Measurements from ENCODE around the gene LTBR.
A peak's percentile ranks its signal among the peaks of the same experiment; 100 is the strongest.

The LTBR gene

DNA sequence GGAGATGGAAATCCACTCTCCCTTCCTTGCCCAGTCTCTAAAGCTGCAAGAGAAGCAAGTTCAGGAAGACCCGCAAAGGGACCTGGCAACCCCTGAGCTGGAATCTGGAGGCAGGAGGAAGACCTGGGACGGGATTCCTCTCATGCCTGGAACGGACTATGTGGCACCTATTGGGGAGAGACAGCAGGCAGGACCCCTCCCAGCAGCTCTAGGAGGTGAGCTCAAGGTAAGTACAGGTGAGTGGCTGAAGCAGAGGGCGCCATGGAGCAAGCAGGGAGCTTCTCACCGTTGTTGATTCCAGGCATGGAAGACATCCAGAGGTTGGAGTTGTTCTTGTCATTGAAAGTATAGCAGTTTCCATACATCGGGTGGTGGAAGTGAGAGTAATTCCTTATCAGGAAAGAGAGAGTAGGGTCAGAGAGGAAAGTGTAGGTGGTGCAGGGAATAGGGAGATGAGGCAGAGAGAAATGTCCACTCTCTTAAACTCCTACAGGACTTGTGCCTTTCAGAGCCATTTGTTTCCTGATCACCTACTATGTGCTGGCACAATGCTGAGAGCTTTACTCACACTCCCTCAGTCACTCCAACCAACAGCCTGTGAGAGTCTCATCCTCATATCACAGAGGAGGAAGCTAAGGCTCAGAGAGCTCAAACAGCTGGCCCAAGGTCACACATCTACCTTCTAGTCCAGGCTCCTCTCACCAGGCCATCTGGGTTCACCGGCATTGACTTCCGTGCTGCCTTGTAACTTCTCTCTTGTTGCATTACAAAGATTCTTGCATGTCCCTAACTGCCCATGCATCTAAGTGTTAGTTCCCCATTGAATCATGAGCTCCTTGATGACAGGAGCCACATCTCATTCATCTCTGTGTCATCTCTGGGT is 28.2 kb upstream of the LTBR start:
- Mint-ChIP-seq H3K4me3 (no peak overlapping the region), H3K4me1 (ENCODE audit: low read depth) (peaks cover 7% of the 10 kb centered on the region), H3K36me3 (ENCODE audit: low read depth) (no peaks in the 10 kb centered on the region), H3K27ac (no peak overlapping the region), H3K9me3 (no peaks in the 10 kb centered on the region), H3K27me3 (ENCODE audit: low read depth) (peaks cover 18% of the 10 kb centered on the region)
- DNase-seq (ENCODE audit: low spot score): no peak

DNA sequence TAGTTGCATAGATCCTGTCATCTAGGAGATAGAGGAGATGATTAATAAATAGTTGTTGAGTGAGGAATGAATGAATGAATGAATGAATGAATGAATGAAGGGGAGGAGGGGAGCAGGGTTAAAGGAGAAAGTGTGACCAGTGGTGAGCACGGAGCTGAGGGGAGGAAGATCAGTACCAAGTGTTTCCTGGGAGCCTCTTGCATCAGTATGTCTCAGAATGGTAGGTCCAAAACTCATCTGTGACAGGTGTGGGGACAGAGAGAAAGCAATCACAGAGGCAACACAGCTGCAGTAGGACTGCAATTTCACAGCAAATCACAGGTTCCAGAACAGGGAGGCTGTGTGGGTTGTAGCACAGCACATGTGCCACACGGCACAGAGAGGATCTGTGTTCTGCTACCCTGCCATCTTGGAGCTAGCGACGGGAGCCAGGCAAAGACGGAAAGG is 27.6 kb upstream of the LTBR start:
- Mint-ChIP-seq H3K27me3 (ENCODE audit: low read depth) (peaks cover 18% of the 10 kb centered on the region), H3K4me3 (no peak overlapping the region), H3K9me3 (no peaks in the 10 kb centered on the region), H3K27ac (no peak overlapping the region), H3K4me1 (ENCODE audit: low read depth) (peaks cover 10% of the 10 kb centered on the region), H3K36me3 (ENCODE audit: low read depth) (no peaks in the 10 kb centered on the region)
- no peak for DNase-seq (ENCODE audit: low spot score)

DNA sequence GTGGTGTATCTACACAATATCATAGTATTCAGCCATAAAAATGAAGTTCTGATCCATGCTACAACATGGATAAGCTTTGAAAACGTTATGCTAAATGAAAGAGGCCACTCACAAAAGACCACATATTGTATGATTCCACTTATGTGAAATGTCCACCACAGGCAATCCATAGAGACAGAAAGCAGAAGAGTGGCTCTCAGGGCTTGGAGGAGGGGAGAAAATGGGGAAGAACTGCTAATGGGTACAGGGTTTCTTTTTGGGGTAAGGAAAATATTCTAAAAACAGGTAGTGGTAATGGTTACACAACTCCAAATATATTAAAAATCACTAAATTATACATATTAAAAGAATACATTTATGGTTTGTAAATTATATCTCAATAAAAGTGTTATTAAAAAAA is 25.1 kb upstream of the LTBR start:
- Mint-ChIP-seq H3K36me3 (ENCODE audit: low read depth) (no peaks in the 10 kb centered on the region), H3K27me3 (ENCODE audit: low read depth) (peaks cover 18% of the 10 kb centered on the region), H3K27ac (no peak overlapping the region), H3K4me1 (ENCODE audit: low read depth) (peaks cover 13% of the 10 kb centered on the region), H3K9me3 (no peaks in the 10 kb centered on the region), H3K4me3 (no peak overlapping the region)
- DNase-seq (ENCODE audit: low spot score): no peak

DNA sequence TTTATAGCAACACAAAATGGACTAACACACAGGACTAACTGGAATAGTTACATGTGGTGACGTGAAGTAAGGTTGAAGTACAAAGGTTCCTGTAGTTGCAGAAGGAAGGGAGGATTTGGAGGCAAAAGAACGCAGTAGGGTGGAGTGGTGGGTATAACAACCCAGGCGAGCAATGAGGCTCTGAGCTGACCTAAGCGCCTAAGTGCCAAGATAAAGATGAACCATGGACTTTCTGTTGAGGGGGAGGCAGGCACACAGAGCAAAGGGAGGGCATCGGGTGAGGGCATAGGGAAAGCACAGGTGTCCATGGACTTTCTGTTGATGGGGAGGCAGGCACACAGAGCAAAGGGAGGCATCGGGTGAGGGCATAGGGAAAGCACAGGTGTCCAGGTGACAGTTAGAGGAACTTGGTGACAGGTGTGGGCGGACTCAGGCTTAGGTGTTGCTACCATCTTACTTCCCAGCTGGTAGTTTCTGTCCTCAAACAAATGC is 23.8 kb upstream of the LTBR start:
- no peak overlapping the region for H3K4me3 Mint-ChIP-seq
- peaks cover 16% of the 10 kb centered on the region for H3K4me1 Mint-ChIP-seq (ENCODE audit: low read depth)
- H3K36me3 Mint-ChIP-seq (ENCODE audit: low read depth): no peaks in the 10 kb centered on the region
- DNase-seq (ENCODE audit: low spot score): no peak
- peaks cover 15% of the 10 kb centered on the region for H3K27me3 Mint-ChIP-seq (ENCODE audit: low read depth)
- H3K27ac Mint-ChIP-seq: no peak overlapping the region
- H3K9me3 Mint-ChIP-seq: no peaks in the 10 kb centered on the region

DNA sequence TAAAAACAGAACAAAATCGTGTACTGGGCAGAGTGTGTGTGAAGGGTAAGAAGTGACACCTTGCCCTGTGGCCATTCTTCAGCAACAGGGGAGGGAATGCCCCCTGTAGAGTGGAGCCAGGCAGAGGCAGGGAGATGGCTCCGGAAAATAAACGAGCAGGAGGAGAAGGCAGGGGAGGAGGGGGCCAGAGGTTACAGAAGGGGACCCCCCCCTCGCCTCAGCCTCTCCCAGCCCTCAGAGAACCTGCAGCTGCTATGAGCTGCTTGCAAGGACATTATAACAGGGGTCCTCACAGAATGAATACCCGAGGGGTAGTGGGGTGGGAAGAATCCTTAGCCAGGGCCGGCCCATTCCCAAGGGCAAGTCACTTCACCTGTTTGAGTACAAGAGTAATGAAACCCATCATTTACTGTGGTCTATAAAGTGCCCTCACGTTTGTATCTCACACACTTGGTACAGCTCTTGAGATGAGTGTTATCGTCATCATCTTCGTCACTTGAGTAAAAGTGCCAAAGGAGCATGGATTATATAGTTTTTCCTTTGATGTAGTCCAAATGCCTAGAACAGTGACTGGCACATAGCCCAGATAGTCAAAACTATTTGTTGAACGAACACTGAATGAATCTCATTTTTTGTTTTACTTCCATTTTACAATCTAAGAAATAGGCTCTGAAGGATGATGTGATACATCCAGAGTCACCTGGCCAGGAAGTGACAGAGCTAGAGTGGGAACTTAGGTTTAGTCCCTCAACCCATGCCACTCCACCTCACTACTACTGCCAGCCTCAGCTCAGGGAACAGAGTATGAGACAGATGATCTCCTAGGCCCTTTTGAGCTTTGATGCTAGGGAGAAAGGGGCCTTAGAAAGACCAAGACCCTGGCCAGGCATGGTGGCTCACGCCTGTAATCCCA is 23.1 kb upstream of the LTBR start:
- Mint-ChIP-seq H3K4me3 (no peak overlapping the region), H3K27ac (no peak overlapping the region), H3K27me3 (ENCODE audit: low read depth) (peaks cover 15% of the 10 kb centered on the region)

DNA sequence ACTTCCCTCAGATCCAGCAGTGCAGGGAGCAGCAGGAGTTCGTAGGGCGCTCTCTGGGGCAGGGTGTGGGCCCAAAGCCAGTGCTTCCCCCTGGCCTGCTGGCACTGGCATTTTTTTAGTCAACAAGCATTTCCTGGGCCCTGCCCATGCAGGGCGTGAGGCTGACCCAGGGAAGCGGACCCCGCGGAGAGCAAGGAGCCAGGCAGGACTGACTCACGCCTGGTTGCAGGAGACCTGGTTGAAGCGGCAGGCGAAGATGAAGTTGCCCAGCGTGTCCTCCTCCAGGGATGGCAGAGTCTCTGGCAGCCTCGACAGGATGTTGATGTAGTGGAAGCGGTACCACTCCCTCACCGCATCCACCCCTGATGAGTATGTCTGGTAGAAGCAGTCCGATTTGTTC is 22.1 kb upstream of the LTBR start:
- DNase-seq (ENCODE audit: low spot score): no peak
- Mint-ChIP-seq H3K27ac (peak overlapping the region; percentile 60), H3K9me3 (no peaks in the 10 kb centered on the region), H3K27me3 (ENCODE audit: low read depth) (peaks cover 8% of the 10 kb centered on the region), H3K4me3 (peak overlapping the region; percentile 55), H3K4me1 (ENCODE audit: low read depth) (peaks cover 14% of the 10 kb centered on the region), H3K36me3 (ENCODE audit: low read depth) (no peaks in the 10 kb centered on the region)

More for the DNA sequence above, 23.1 kb upstream of the LTBR start:
- Mint-ChIP-seq H3K9me3 (no peaks in the 10 kb centered on the region), H3K36me3 (ENCODE audit: low read depth) (no peaks in the 10 kb centered on the region), H3K4me1 (ENCODE audit: low read depth) (peaks cover 16% of the 10 kb centered on the region)
- DNase-seq (ENCODE audit: low spot score): no peak

DNA sequence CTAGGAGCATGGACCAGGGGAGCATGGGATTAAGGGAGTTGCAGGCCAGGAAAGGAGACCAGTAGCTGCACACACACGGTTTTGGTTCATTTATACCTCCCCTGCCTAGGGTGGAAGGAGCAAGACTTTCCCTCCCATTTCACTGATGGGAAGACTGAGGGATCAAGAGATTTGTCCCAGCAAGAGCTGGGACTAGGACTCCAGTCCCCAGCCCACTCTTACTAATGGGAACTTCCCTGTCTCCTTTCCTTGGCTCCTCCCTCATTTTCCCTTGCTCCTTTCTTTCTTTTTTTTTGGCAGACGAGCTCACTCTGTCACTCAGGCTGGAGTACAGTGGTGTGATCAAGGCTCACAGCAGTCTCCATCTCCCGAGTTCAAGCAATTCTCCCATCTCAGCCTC is 21.6 kb upstream of the LTBR start:
- Mint-ChIP-seq H3K9me3 (no peaks in the 10 kb centered on the region), H3K4me1 (ENCODE audit: low read depth) (peaks cover 18% of the 10 kb centered on the region), H3K27ac (peak overlapping the region; percentile 60), H3K4me3 (peak overlapping the region; percentile 55), H3K36me3 (ENCODE audit: low read depth) (no peaks in the 10 kb centered on the region), H3K27me3 (ENCODE audit: low read depth) (peaks cover 3% of the 10 kb centered on the region)
- no peak for DNase-seq (ENCODE audit: low spot score)

DNA sequence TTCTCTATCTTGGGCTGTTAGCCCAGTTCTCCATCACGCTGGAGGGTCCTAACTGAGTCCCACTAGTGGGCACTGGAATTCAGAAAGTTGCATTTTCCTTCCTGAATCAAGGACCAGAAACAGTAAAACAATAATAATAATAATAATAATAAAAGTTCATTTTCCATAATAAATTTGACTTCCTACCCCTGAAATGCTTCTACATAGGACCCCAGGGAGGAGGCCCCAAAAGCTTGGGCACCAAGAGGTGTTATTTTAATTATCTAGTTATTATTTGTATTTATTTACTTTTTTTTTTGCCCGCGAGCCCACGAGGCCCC is 21.0 kb upstream of the LTBR start:
- Mint-ChIP-seq H3K4me3 (no peak overlapping the region), H3K36me3 (ENCODE audit: low read depth) (no peaks in the 10 kb centered on the region), H3K9me3 (no peaks in the 10 kb centered on the region), H3K27me3 (ENCODE audit: low read depth) (peaks cover 3% of the 10 kb centered on the region), H3K27ac (no peak overlapping the region), H3K4me1 (ENCODE audit: low read depth) (peaks cover 24% of the 10 kb centered on the region)
- no peak for DNase-seq (ENCODE audit: low spot score)

DNA sequence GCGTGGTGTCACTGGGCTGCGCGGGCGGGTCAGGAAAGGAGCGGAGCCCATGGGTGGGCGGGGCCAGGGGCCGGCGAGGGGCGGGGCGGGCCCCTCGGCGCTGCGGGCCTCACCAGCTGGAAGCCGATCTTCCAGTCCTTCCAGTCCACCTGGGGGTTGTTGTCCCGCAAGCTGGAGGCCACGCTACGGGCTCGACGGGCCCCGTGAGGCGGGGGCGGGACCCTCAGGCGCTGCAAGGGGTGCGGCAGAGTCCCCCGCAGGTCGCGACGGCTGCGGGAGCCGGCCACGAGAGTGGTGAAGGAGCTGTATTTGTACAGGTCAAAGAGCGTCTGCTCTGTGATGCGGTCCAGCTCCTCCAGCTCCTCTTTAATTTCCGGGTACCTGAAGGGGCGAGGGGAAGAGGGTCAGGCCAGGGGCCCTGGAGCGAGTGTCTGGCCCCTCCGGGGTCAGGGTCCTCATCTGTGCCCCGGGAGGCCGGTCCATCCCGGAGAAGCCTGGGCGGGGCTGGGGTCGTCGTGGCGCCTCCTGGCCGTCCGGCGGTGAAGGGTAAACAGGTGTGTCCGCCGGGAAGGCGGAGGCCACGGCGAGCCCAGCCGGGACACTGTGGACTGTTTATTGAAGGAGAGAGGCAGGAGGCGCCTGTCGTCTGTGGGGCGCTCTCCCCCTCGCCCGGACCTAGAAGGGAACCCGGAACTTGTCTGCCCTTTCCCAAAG is 20.5 kb upstream of the LTBR start:
- H3K36me3 Mint-ChIP-seq (ENCODE audit: low read depth): no peaks in the 10 kb centered on the region
- peak overlapping the region; percentile 62 for H3K4me3 Mint-ChIP-seq
- peak overlapping the region; percentile 73 for H3K27ac Mint-ChIP-seq
- DNase-seq (ENCODE audit: low spot score): peak; percentile 45
- no peaks in the 10 kb centered on the region for H3K9me3 Mint-ChIP-seq
- peaks cover 27% of the 10 kb centered on the region for H3K4me1 Mint-ChIP-seq (ENCODE audit: low read depth)
- H3K27me3 Mint-ChIP-seq (ENCODE audit: low read depth): peaks cover 3% of the 10 kb centered on the region

DNA sequence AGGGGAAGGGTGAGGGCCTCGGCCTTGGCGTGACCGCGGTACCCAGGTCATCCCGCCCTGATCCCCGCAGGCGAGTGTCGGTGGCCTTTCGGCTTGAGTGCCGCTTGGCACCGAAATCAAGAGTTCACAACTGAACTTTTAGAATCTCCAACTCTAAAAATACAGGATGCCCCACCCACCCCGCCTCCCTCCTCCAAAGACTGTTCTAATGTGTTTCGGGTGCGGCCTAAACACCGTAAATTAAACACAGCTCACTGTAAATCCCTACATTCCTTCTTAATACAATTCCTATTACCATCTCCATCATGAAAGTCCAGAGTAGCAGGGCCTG is 20.0 kb upstream of the LTBR start:
- Mint-ChIP-seq H3K27ac (peak overlapping the region; percentile 73), H3K9me3 (no peaks in the 10 kb centered on the region), H3K27me3 (ENCODE audit: low read depth) (peaks cover 3% of the 10 kb centered on the region), H3K4me3 (peak overlapping the region; percentile 62), H3K4me1 (ENCODE audit: low read depth) (peaks cover 31% of the 10 kb centered on the region), H3K36me3 (ENCODE audit: low read depth) (no peaks in the 10 kb centered on the region)
- no peak for DNase-seq (ENCODE audit: low spot score)

DNA sequence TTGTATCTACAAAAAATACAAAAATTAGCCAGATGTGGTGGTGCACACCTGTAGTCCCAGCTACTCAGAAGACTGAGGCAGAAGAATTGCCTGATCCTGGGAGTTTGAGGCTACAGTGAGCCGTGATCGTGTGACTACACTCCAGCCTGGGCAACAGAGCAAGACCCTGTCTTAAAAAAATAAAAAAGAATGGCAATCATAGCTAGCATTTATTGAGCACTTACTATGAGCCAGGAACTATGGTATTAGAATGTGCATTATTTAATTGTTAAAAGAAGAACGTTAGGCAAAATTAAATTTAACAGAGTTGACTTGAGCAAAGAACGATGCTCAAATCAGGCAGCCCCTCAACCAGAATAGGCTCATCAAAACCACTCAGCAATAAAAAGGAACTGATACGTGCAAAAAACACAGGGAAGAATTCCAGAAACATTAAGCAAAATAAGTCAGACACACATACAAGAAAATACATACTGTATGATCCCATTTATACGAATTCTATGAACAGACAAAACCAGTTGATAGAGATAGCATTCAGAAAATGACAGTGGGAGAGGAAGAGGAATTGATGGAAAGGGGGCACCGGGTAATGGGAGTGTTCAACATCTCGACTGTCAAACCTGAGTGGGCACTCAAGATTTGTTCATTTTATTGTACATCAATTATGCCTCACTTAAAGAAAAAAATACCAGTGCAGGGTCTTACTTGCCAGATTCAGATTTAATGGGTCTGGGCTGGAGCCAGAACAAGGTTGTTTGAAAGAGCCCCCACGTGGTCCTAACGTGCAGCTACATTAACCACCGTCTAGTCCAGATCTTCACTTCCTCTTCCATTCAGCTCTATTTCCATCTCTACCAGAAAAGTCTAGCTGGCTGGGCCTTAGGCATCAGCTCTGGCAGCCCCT is 16.6 kb upstream of the LTBR start:
- DNase-seq (ENCODE audit: low spot score): no peak
- H3K9me3 Mint-ChIP-seq: no peaks in the 10 kb centered on the region
- no peak overlapping the region for H3K4me3 Mint-ChIP-seq

DNA sequence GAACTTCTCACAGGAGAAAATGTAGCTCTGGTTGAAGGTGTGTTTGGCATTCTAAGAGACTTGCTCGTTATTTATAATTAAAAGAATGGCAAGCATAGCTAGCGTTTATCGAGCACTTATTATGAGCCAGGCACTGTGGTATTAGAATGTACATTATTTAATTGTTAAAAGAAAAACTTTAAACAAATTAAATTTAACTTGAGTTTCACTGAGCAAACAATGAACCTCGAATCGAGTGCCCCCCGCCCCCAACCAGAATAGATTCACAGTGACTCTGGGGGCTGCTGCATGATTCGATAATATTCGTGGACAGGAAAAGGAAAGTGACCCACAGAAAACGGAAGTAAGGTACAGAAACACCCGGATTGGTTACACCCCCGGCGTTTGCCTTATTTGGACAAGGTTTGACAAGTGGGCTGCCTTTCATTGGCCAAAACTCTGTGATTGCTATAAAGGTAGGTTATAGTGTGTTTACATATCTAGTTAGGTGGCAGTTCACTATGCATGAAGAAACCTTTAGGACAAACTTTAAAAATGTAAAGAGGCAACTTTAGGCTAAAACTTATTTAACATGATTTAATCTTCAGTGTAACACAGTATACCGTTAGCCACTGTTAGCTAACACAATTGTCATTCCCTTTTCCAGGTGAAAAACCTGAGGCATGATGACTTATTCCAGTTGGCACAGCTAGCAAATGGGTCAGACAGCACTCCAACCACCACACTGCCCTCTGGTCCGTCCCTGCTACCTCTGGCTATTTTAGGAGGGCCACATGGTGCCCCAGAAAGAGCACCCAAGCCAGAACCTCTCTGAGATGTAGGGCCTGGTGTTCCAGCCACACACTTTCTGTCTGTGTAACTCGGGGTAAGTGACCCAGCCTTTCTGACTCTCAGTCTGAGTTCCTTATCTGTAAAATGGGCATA is 15.7 kb upstream of the LTBR start:
- Mint-ChIP-seq H3K4me1 (ENCODE audit: low read depth) (peaks cover 26% of the 10 kb centered on the region), H3K9me3 (no peaks in the 10 kb centered on the region), H3K4me3 (no peak overlapping the region), H3K27me3 (ENCODE audit: low read depth) (no peaks in the 10 kb centered on the region), H3K27ac (peak overlapping the region; percentile 41), H3K36me3 (ENCODE audit: low read depth) (no peaks in the 10 kb centered on the region)
- no peak for DNase-seq (ENCODE audit: low spot score)

More for the DNA sequence above, 16.6 kb upstream of the LTBR start:
- H3K27ac Mint-ChIP-seq: peak overlapping the region; percentile 41
- peaks cover 23% of the 10 kb centered on the region for H3K4me1 Mint-ChIP-seq (ENCODE audit: low read depth)
- no peaks in the 10 kb centered on the region for H3K27me3 Mint-ChIP-seq (ENCODE audit: low read depth)
- H3K36me3 Mint-ChIP-seq (ENCODE audit: low read depth): no peaks in the 10 kb centered on the region

Data from T-helper 2 cell treated with Interferon-gamma antibody and Interleukin-4, amounts not matched to agents 5 μg/mL and 100 μg/mL, for 36 hours (primary cell).